ENCODE data around the gene CANT1. TPM values are rescaled to one million over a fixed set of nuclear protein-coding genes. Genes with fewer than 3 reads are reported as not detected.

Gene CANT1
- total RNA-seq, 4 donors from 2014 or later: 56.9 to 125 (median 80.0) TPM

- peak overlapping the region in 1 of 4 donors; percentile 19 for H3K27ac ChIP-seq
- H3K4me3 ChIP-seq: no peak overlapping the region
- H3K27me3 ChIP-seq: no peaks in the 10 kb centered on the region
- peaks cover 0 to 43% (median 0%) of the 10 kb centered on the region in 4 donors for H3K4me1 ChIP-seq
- DNase-seq: peak; percentile 49 to 79 (median 73)
- TF ChIP-seq POLR2A (IDR thresholded peaks at IDR 0.05): no peak
- TF ChIP-seq CTCF (IDR thresholded peaks at IDR 0.05): peak; percentile 43 to 77 (median 72)
- no peaks in the 10 kb centered on the region for H3K9me3 ChIP-seq
- H3K36me3 ChIP-seq: peaks cover 0 to 61% (median 6%) of the 10 kb centered on the region in 3 donors
Observed at GRCh38 chr17:78993241-78993956, 16.2 kb downstream of the CANT1 start.

GRCh38 chr17:78992542-78993212, 16.9 kb downstream of the CANT1 start:
- DNase-seq: peak in 1 of 3 donors; percentile 34
- Histone ChIP-seq H3K9me3 (no peaks in the 10 kb centered on the region), H3K36me3 (peaks cover 0 to 60% (median 6%) of the 10 kb centered on the region in 3 donors), H3K27me3 (no peaks in the 10 kb centered on the region), H3K4me1 (peaks cover 0 to 44% (median 0%) of the 10 kb centered on the region in 4 donors), H3K27ac (no peak overlapping the region), H3K4me3 (no peak overlapping the region)
- TF ChIP-seq CTCF (IDR thresholded peaks at IDR 0.05) (no peak), POLR2A (IDR thresholded peaks at IDR 0.05) (no peak)

GRCh38 chr17:78991906-78992532, 17.5 kb downstream of the CANT1 start:
- no peak for TF ChIP-seq POLR2A (IDR thresholded peaks at IDR 0.05)
- TF ChIP-seq CTCF (IDR thresholded peaks at IDR 0.05): no peak
- Histone ChIP-seq H3K4me3 (no peak overlapping the region), H3K4me1 (peaks cover 0 to 43% (median 0%) of the 10 kb centered on the region in 4 donors), H3K36me3 (peaks cover 0 to 53% (median 6%) of the 10 kb centered on the region in 3 donors), H3K9me3 (no peaks in the 10 kb centered on the region), H3K27me3 (no peaks in the 10 kb centered on the region), H3K27ac (no peak overlapping the region)
- peak in 2 of 3 donors; percentile 34 to 39 for DNase-seq

- Histone ChIP-seq H3K36me3 (peaks cover 0 to 45% (median 6%) of the 10 kb centered on the region in 3 donors), H3K27me3 (no peaks in the 10 kb centered on the region), H3K27ac (no peak overlapping the region), H3K9me3 (no peaks in the 10 kb centered on the region), H3K4me3 (no peak overlapping the region), H3K4me1 (peaks cover 0 to 48% (median 0%) of the 10 kb centered on the region in 4 donors)
- DNase-seq: peak in 2 of 3 donors; percentile 42 to 43
- TF ChIP-seq POLR2A (IDR thresholded peaks at IDR 0.05) (no peak), CTCF (IDR thresholded peaks at IDR 0.05) (no peak)
Observed at GRCh38 chr17:78991017-78991738, 18.4 kb downstream of the CANT1 start.

- DNase-seq: peak in 1 of 3 donors; percentile 48
- H3K27ac ChIP-seq: no peak overlapping the region
- H3K4me3 ChIP-seq: no peak overlapping the region
- H3K9me3 ChIP-seq: no peaks in the 10 kb centered on the region
- H3K4me1 ChIP-seq: peaks cover 0 to 48% (median 0%) of the 10 kb centered on the region in 4 donors
- TF ChIP-seq POLR2A (IDR thresholded peaks at IDR 0.05) (no peak), CTCF (IDR thresholded peaks at IDR 0.05) (no peak)
- H3K27me3 ChIP-seq: no peaks in the 10 kb centered on the region
- H3K36me3 ChIP-seq: peaks cover 0 to 44% (median 6%) of the 10 kb centered on the region in 3 donors
Observed at GRCh38 chr17:78990349-78991016, 19.1 kb downstream of the CANT1 start.
